ENCODE results near the gene ESYT1. TPM values are rescaled to one million over a fixed set of nuclear protein-coding genes. Genes with fewer than 3 reads are reported as not detected.

The ESYT1 gene
- total and polyA plus RNA-seq, 10 of the 15 experiments (the other 5 are each of a cell fraction or from before 2014, with no cell fraction given): 47.5 to 120 (median 87.1) TPM

DNA sequence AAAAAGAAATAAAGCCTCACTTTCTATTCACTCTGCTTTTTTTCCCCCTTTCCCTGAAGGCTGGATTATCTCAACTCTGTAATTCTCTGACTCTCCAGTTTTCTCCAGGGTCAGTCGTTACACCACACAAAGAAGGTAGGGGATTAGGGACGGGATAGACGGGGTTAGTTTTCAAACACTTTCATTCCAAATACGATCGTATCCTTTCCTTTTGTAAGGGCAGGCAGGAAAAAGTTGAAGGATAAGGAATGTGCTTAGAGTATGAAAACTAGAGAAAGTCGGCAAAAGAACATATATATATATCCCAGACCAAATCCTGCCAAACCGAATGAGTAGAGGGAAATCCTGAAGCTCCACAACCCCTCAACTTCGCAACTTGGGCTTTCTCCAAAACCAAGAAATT, 581 bp upstream of the ESYT1 start:
- peak overlapping the region; percentile 72 for H3K27ac ChIP-seq (ENCODE audit: control insufficient read depth, insufficient read depth)
- POLR2A ChIA-PET: interaction anchor here (0.5 to 4.5 kb wide), 19 partner anchors 9 to 509 kb away, joined by 3 to 56 read pairs (median 5); partner anchors contain the start of genes ANKRD52, CNPY2, MYL6 and MYL6B
- peak overlapping the region; percentile 94 for H3K4me2 ChIP-seq (ENCODE audit: control insufficient read depth, insufficient read depth)
- DNase-seq (ENCODE audit: low read depth, low spot score) (no peak), FAIRE-seq (no peak), ATAC-seq (no peak)
- H3K79me2 ChIP-seq (ENCODE audit: control insufficient read depth, insufficient read depth, low read length): peaks cover 21% of the 10 kb centered on the region
- H3K4me3 ChIP-seq: peak overlapping the region; percentile 54
- H3K9ac ChIP-seq (ENCODE audit: control insufficient read depth, insufficient read depth, low read length): peak overlapping the region; percentile 58
- H2AFZ ChIP-seq (ENCODE audit: control insufficient read depth, low read depth, low read length): peak overlapping the region; percentile 69
- H3K27me3 ChIP-seq (replicated peaks in 1 of 2; ENCODE audit: control insufficient read depth in 2 of 2, insufficient read depth in 2 of 2, low read length in 1 of 2): no peaks in the 10 kb centered on the region
- RAD21 ChIA-PET (ENCODE audit: unreplicated experiment): interaction anchor here (0.7 to 6.8 kb wide), 18 partner anchors 8 to 389 kb away, joined by 3 to 98 read pairs (median 5); partner anchors contain the start of genes MYL6, MYL6B, PA2G4 and RAB5B
- H3K36me3 ChIP-seq (ENCODE audit: control insufficient read depth in 2 of 2, insufficient read depth in 2 of 2, low read length in 1 of 2): peaks cover 9 to 16% of the 10 kb centered on the region in 2 experiments
- CTCF ChIA-PET: interaction anchor here (0.7 to 10.3 kb wide), 17 partner anchors 9 to 389 kb away, joined by 3 to 129 read pairs (median 5); partner anchors contain the start of genes PA2G4, RNF41, RPL41 and SMARCC2
- SMC1A ChIA-PET (ENCODE audit: uncharacterized antibody, unreplicated experiment): interaction anchor here (0.6 to 4.8 kb wide), 11 partner anchors 9 to 509 kb away, joined by 3 to 68 read pairs (median 6); partner anchors contain the start of genes MYL6, MYL6B, PA2G4 and RNF41
- H4K20me1 ChIP-seq (ENCODE audit: control insufficient read depth, insufficient read depth): no peaks in the 10 kb centered on the region
- in situ Hi-C loops (cut with MboI): no loop called here
- BruUV-seq (replicated peaks): TSS peak; percentile 71
- intact Hi-C loops (cut with micrococcal nuclease; ENCODE audit: unreplicated experiment): loop anchor here (2.0 to 10.0 kb wide), 3 partner anchors 131 to 517 kb away; partner anchors contain the start of genes ANKRD52, ATP5F1B and SPRYD4
- no peaks in the 10 kb centered on the region for H3K9me3 ChIP-seq (replicated peaks; ENCODE audit: control insufficient read depth, insufficient read depth, low read length)
- peaks cover 24% of the 10 kb centered on the region for H3K4me1 ChIP-seq (ENCODE audit: control insufficient read depth, insufficient read depth, low read length)
- WGBS (ENCODE audit: insufficient coverage, insufficient replicate concordance, low lambda C conversion rate, missing lambda C conversion rate): 1% methylated on average over 8 of the region's 8 CpGs
- no peak for TF ChIP-seq ZSCAN29 (IDR thresholded peaks at IDR 0.05)
- 0 out of 4 replicates have a peak, but pooled peaks of 1 of the 2 experiments have one; percentile 15 for TF ChIP-seq IKZF2 (IDR thresholded peaks at IDR 0.05)
- TF ChIP-seq, protein P1, sequence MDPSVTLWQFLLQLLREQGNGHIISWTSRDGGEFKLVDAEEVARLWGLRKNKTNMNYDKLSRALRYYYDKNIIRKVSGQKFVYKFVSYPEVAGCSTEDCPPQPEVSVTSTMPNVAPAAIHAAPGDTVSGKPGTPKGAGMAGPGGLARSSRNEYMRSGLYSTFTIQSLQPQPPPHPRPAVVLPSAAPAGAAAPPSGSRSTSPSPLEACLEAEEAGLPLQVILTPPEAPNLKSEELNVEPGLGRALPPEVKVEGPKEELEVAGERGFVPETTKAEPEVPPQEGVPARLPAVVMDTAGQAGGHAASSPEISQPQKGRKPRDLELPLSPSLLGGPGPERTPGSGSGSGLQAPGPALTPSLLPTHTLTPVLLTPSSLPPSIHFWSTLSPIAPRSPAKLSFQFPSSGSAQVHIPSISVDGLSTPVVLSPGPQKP (IDR thresholded peaks at IDR 0.05; ENCODE audit: low read depth, low read length): no peak
